NCI-H345 treated with DMSO at 0.1 percent for 48 hours (cell line): ENCODE data around the gene NAA10.

Source experiments
- DNase-seq: peaks from one replicate; lab custom pipeline; 2025; ENCODE audit not compliant: unreplicated experiment; lab: John Stamatoyannopoulos, UW

Gene NAA10

GRCh38 chrX:153885968-153886903 lies 48.6 kb downstream of the NAA10 start, which contains the start of gene L1CAM:
TSS of gene L1CAM (minus strand) at chrX:153886173. CDS start at chrX:153875836, 10,337 bp downstream.
- DNase-seq = no peak

GRCh38 chrX:153885208-153885787 lies 49.5 kb downstream of the NAA10 start:
- no peak for DNase-seq

GRCh38 chrX:153884590-153884989 lies 50.2 kb downstream of the NAA10 start:
- DNase-seq = no peak

- no peak for DNase-seq
These were observed 50.7 kb downstream of the NAA10 start for GRCh38 chrX:153884136-153884535.

- DNase-seq = no peak
These were observed 51.5 kb downstream of the NAA10 start for GRCh38 chrX:153883163-153883843.

- no peak for DNase-seq
These were observed 52.3 kb downstream of the NAA10 start for GRCh38 chrX:153882557-153882956.

GRCh38 chrX:153882086-153882498 lies 52.7 kb downstream of the NAA10 start:
- DNase-seq = no peak

GRCh38 chrX:153881281-153881680 lies 53.6 kb downstream of the NAA10 start:
- no peak for DNase-seq

- no peak for DNase-seq
These were observed 54.4 kb downstream of the NAA10 start for GRCh38 chrX:153880440-153880815.

- no peak for DNase-seq
These were observed 54.9 kb downstream of the NAA10 start for GRCh38 chrX:153879741-153880439.
